SK-N-MC (cell line): ENCODE data around the gene ITPR2.

ENCODE experiments used
- EZH2 ChIP-seq: fragments of 200-600 bp; sonication (generic); IDR thresholded peaks from one replicate; pipeline ENCODE4 v1.6.1; 2017; ENCODE audit warnings: antibody characterized with exemption
- FOXP2 ChIP-seq: optimal IDR thresholded peaks from 2 replicates; pipeline ENCODE3; 2011; ENCODE audit warnings: mild to moderate bottlenecking, moderate library complexity; ENCODE audit not compliant: insufficient read depth; ENCODE audit errors: extremely low read length, control extremely low read depth
- POLR2AphosphoS5 ChIP-seq: IDR thresholded peaks from 2 replicates; pipeline ENCODE4 v1.6.1; 2012; ENCODE audit warnings: mild to moderate bottlenecking, low read depth, low read length, borderline replicate concordance

GRCh38 chr12:26469421-26470180, 363.4 kb downstream of the ITPR2 start:
- TF ChIP-seq EZH2 (no peak), POLR2AphosphoS5 (no peak), FOXP2 (no peak)
